GM23338 (cell line): Measurements from ENCODE around the gene BTLA. TPM values are rescaled to one million over a fixed set of nuclear protein-coding genes. Genes with fewer than 3 reads are reported as not detected.

Experiments
- ATAC-seq: fragments of 200-7000 bp; cut with Tn5 transposase; 3 replicates; pipeline ENCODE4 v1.9.1; 2020
- DNase-seq: peaks from one replicate; pipeline ENCODE4 v3.0.0-alpha.2; 2015; ENCODE audit warnings: low spot score
- H2AFZ ChIP-seq: fragments of 200-600 bp; sonication (generic); 2 replicates; pipeline ENCODE4 v1.8.0; 2016; ENCODE audit warnings: antibody characterized with exemption, mild to moderate bottlenecking, moderate library complexity
- H3F3A ChIP-seq: fragments of 200-600 bp; sonication (generic); replicated peaks from 2 replicates; pipeline ENCODE4 v1.8.0; 2017; ENCODE audit warnings: antibody characterized with exemption, mixed run types, low read depth
- H3K27ac ChIP-seq: fragments of 200-600 bp; sonication (generic); 2 replicates; pipeline ENCODE4 v1.6.1; 2016; ENCODE audit warnings: low read depth
- H3K27me3 ChIP-seq: fragments of 200-600 bp; sonication (generic); 2 replicates; pipeline ENCODE4 v1.8.0; 2016; ENCODE audit warnings: mild to moderate bottlenecking, mixed run types, moderate library complexity; ENCODE audit not compliant: insufficient read depth
- H3K36me3 ChIP-seq: fragments of 200-600 bp; sonication (generic); 2 replicates; pipeline ENCODE4 v1.8.0; 2016; ENCODE audit warnings: mild to moderate bottlenecking; ENCODE audit not compliant: insufficient read depth
- H3K4me1 ChIP-seq: fragments of 200-600 bp; sonication (generic); 2 replicates; pipeline ENCODE4 v1.8.0; 2016; ENCODE audit warnings: mild to moderate bottlenecking, moderate library complexity; ENCODE audit not compliant: insufficient read depth
- H3K4me2 ChIP-seq: fragments of 200-600 bp; sonication (generic); 2 replicates; pipeline ENCODE4 v1.7.1; 2017; ENCODE audit warnings: mixed run types
- H3K4me3 ChIP-seq: fragments of 200-600 bp; sonication (generic); 2 replicates; pipeline ENCODE4 v1.6.1; 2016; ENCODE audit warnings: mixed run types
- H3K79me2 ChIP-seq: fragments of 200-600 bp; sonication (generic); replicated peaks from 2 replicates; pipeline ENCODE4 v1.8.0; 2017; ENCODE audit warnings: mild to moderate bottlenecking; ENCODE audit not compliant: insufficient read depth
- H3K9me2 ChIP-seq: fragments of 200-600 bp; sonication (generic); 2 replicates; pipeline ENCODE4 v1.8.0; 2017; ENCODE audit not compliant: insufficient read depth
- H4K20me1 ChIP-seq: fragments of 200-600 bp; sonication (generic); replicated peaks from 2 replicates; pipeline ENCODE4 v1.8.0; 2017; ENCODE audit warnings: mild to moderate bottlenecking; ENCODE audit not compliant: insufficient read depth
- H3K27ac Mint-ChIP-seq: 2 replicates; pipeline ENCODE4 v1.8.0; 2020; ENCODE audit warnings: inconsistent platforms, mild to moderate bottlenecking, moderate library complexity, mixed read lengths
- H3K27me3 Mint-ChIP-seq: 3 replicates; pipeline ENCODE4 v1.8.0; 2022; ENCODE audit warnings: low read depth, mild to moderate bottlenecking, moderate library complexity, mixed read lengths, inconsistent platforms; ENCODE audit not compliant: insufficient read depth, poor library complexity
- H3K36me3 Mint-ChIP-seq: 3 replicates; pipeline ENCODE4 v1.8.0; 2021; ENCODE audit warnings: low read depth, mild to moderate bottlenecking, inconsistent platforms, moderate library complexity, mixed read lengths
- H3K4me1 Mint-ChIP-seq: 3 replicates; pipeline ENCODE4 v1.8.0; 2020; ENCODE audit warnings: mild to moderate bottlenecking, inconsistent platforms, mixed read lengths
- H3K4me3 Mint-ChIP-seq: 3 replicates; pipeline ENCODE4 v1.8.0; 2021; ENCODE audit warnings: moderate library complexity, mild to moderate bottlenecking, inconsistent platforms, mixed read lengths
- H3K9me3 Mint-ChIP-seq: 3 replicates; pipeline ENCODE4 v1.8.0; 2020; ENCODE audit warnings: moderate library complexity, mild to moderate bottlenecking, inconsistent platforms, mixed read lengths
- CREB1 ChIP-seq: fragments of 250-450 bp; sonication (Bioruptor Pico); IDR thresholded peaks from 2 replicates; pipeline ENCODE4 v1.5.0; 2020; ENCODE audit warnings: low read depth, mild to moderate bottlenecking, moderate library complexity
- EZH2 ChIP-seq: fragments of 200-600 bp; sonication (generic); IDR thresholded peaks from one replicate; pipeline ENCODE4 v1.8.0; 2017; ENCODE audit warnings: antibody characterized with exemption, mild to moderate bottlenecking, low read depth; ENCODE audit not compliant: unreplicated experiment
- EZH2phosphoT487 ChIP-seq: fragments of 200-600 bp; sonication (generic); IDR thresholded peaks from one replicate; pipeline ENCODE4 v1.8.1; 2018; ENCODE audit warnings: antibody characterized with exemption; ENCODE audit not compliant: unreplicated experiment
- JUNB ChIP-seq: IDR thresholded peaks from one replicate; pipeline ENCODE4 v1.6.1; 2016; ENCODE audit warnings: antibody characterized with exemption; ENCODE audit not compliant: unreplicated experiment
- NANOG ChIP-seq: IDR thresholded peaks from 2 replicates; pipeline ENCODE4 v1.6.1; 2016; ENCODE audit warnings: antibody characterized with exemption, borderline replicate concordance
- POLR2AphosphoS5 ChIP-seq: IDR thresholded peaks from 2 replicates; pipeline ENCODE4 v1.6.1; 2016; ENCODE audit warnings: antibody characterized with exemption, low read depth
- STAT1 ChIP-seq: IDR thresholded peaks from one replicate; pipeline ENCODE4 v1.6.1; 2016; ENCODE audit warnings: antibody characterized with exemption; ENCODE audit not compliant: unreplicated experiment
- ZNF114 ChIP-seq: fragments of 250-450 bp; sonication (Bioruptor Pico); IDR thresholded peaks from 2 replicates; pipeline ENCODE4 v1.5.0; 2020; ENCODE audit warnings: mild to moderate bottlenecking, moderate library complexity
- ZNF331 ChIP-seq: fragments of 250-450 bp; sonication (Bioruptor Pico); IDR thresholded peaks from 2 replicates; pipeline ENCODE4 v1.5.0; 2020; ENCODE audit warnings: low read depth, mild to moderate bottlenecking, moderate library complexity
- polyA plus RNA-seq: library from polyadenylated mRNA; unstranded; fragments of >200 nt; fragmentation: Nextera tagmentation; extraction: Ambion mirVana; gene quantifications from 2 replicates; pipeline ENCODE4 v1.2.1, GENCODE V29; 2016
- total RNA-seq: library from RNA; depleted of rRNA; stranded (reverse); fragments of >200 nt; shearing (Covaris generic); gene quantifications from 2 replicates; pipeline ENCODE4 v1.2.3, GENCODE V29; 2014
- TF ChIP-seq, protein P1 (sequence below): IDR thresholded peaks from 2 replicates; pipeline ENCODE4 v1.6.1; 2016; ENCODE audit warnings: antibody characterized with exemption
- TF ChIP-seq, protein P2 (sequence below), 2 experiments: fragments of 200-600 bp in 1 of 2; sonication (generic) in 1 of 2; conservative IDR thresholded peaks; 2 replicates each; pipeline versions ENCODE4 v1.5.1 to v1.6.1; 2016 to 2017; ENCODE audit warnings: antibody characterized with exemption in 2 of 2, low read depth in 2 of 2, mild to moderate bottlenecking in 2 of 2, moderate library complexity in 1 of 2
- TF ChIP-seq, protein P3 (sequence below): fragments of 250-450 bp; sonication (Bioruptor Pico); IDR thresholded peaks from 2 replicates; pipeline ENCODE4 v1.5.0; 2020; ENCODE audit warnings: mild to moderate bottlenecking, moderate library complexity
- TF ChIP-seq, protein P4 (sequence below): IDR thresholded peaks from one replicate; pipeline ENCODE4 v1.6.1; 2018; ENCODE audit warnings: antibody characterized with exemption; ENCODE audit not compliant: unreplicated experiment

BTLA gene
- total and polyA plus RNA-seq, 2 experiments from 2014 or later: 0.44 TPM; not detected in 1

DNA sequence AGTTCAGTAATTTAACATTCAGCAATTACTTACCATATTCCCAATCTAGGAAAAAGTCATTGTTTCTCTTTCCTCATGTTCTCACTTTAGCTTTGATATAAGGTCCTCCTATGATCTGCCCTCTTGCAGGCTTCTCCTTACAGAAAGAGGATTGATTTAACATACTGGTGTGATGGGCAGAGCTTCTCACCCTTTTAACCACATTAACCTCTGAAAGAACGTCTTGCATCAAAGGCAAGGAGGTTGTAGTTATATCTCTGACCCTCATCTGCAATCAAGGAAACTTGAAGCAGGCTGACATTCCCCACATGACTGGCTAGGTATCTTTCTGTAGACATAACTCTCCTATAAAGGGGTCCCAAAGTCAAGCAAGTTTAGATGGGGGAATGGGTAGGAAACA is 39.5 kb downstream of the BTLA start:
- ATAC-seq: no peak
- Mint-ChIP-seq H3K4me1 (no peaks in the 10 kb centered on the region), H3K27ac (no peak overlapping the region), H3K4me3 (no peak overlapping the region), H3K9me3 (no peaks in the 10 kb centered on the region), H3K36me3 (no peaks in the 10 kb centered on the region), H3K27me3 (peaks cover 2% of the 10 kb centered on the region)
- DNase-seq: no peak
- no peaks in the 10 kb centered on the region for H3K9me2 ChIP-seq
- H3K79me2 ChIP-seq: no peaks in the 10 kb centered on the region
- no peaks in the 10 kb centered on the region for H3F3A ChIP-seq
- H3K4me3 ChIP-seq: no peak overlapping the region
- H3K27ac ChIP-seq: no peak overlapping the region
- peak overlapping the region; percentile 19; the same call in 1 of the 2 replicates for H2AFZ ChIP-seq
- H3K4me1 ChIP-seq: no peaks in the 10 kb centered on the region
- TF ChIP-seq CREB1 (CRISPR knock-in tag) (no peak), ZNF114 (CRISPR knock-in tag) (no peak), POLR2AphosphoS5 (no peak), NANOG (no peak), JUNB (no peak), STAT1 (no peak), EZH2 (no peak), ZNF331 (CRISPR knock-in tag) (no peak), EZH2phosphoT487 (no peak)
- TF ChIP-seq, protein P1, sequence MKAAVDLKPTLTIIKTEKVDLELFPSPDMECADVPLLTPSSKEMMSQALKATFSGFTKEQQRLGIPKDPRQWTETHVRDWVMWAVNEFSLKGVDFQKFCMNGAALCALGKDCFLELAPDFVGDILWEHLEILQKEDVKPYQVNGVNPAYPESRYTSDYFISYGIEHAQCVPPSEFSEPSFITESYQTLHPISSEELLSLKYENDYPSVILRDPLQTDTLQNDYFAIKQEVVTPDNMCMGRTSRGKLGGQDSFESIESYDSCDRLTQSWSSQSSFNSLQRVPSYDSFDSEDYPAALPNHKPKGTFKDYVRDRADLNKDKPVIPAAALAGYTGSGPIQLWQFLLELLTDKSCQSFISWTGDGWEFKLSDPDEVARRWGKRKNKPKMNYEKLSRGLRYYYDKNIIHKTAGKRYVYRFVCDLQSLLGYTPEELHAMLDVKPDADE: no peak
- TF ChIP-seq, protein P2, sequence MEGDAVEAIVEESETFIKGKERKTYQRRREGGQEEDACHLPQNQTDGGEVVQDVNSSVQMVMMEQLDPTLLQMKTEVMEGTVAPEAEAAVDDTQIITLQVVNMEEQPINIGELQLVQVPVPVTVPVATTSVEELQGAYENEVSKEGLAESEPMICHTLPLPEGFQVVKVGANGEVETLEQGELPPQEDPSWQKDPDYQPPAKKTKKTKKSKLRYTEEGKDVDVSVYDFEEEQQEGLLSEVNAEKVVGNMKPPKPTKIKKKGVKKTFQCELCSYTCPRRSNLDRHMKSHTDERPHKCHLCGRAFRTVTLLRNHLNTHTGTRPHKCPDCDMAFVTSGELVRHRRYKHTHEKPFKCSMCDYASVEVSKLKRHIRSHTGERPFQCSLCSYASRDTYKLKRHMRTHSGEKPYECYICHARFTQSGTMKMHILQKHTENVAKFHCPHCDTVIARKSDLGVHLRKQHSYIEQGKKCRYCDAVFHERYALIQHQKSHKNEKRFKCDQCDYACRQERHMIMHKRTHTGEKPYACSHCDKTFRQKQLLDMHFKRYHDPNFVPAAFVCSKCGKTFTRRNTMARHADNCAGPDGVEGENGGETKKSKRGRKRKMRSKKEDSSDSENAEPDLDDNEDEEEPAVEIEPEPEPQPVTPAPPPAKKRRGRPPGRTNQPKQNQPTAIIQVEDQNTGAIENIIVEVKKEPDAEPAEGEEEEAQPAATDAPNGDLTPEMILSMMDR (conservative IDR thresholded peaks at IDR 0.05; ENCODE audit: low read depth in 2 of 2): no peak
- TF ChIP-seq, protein P3, sequence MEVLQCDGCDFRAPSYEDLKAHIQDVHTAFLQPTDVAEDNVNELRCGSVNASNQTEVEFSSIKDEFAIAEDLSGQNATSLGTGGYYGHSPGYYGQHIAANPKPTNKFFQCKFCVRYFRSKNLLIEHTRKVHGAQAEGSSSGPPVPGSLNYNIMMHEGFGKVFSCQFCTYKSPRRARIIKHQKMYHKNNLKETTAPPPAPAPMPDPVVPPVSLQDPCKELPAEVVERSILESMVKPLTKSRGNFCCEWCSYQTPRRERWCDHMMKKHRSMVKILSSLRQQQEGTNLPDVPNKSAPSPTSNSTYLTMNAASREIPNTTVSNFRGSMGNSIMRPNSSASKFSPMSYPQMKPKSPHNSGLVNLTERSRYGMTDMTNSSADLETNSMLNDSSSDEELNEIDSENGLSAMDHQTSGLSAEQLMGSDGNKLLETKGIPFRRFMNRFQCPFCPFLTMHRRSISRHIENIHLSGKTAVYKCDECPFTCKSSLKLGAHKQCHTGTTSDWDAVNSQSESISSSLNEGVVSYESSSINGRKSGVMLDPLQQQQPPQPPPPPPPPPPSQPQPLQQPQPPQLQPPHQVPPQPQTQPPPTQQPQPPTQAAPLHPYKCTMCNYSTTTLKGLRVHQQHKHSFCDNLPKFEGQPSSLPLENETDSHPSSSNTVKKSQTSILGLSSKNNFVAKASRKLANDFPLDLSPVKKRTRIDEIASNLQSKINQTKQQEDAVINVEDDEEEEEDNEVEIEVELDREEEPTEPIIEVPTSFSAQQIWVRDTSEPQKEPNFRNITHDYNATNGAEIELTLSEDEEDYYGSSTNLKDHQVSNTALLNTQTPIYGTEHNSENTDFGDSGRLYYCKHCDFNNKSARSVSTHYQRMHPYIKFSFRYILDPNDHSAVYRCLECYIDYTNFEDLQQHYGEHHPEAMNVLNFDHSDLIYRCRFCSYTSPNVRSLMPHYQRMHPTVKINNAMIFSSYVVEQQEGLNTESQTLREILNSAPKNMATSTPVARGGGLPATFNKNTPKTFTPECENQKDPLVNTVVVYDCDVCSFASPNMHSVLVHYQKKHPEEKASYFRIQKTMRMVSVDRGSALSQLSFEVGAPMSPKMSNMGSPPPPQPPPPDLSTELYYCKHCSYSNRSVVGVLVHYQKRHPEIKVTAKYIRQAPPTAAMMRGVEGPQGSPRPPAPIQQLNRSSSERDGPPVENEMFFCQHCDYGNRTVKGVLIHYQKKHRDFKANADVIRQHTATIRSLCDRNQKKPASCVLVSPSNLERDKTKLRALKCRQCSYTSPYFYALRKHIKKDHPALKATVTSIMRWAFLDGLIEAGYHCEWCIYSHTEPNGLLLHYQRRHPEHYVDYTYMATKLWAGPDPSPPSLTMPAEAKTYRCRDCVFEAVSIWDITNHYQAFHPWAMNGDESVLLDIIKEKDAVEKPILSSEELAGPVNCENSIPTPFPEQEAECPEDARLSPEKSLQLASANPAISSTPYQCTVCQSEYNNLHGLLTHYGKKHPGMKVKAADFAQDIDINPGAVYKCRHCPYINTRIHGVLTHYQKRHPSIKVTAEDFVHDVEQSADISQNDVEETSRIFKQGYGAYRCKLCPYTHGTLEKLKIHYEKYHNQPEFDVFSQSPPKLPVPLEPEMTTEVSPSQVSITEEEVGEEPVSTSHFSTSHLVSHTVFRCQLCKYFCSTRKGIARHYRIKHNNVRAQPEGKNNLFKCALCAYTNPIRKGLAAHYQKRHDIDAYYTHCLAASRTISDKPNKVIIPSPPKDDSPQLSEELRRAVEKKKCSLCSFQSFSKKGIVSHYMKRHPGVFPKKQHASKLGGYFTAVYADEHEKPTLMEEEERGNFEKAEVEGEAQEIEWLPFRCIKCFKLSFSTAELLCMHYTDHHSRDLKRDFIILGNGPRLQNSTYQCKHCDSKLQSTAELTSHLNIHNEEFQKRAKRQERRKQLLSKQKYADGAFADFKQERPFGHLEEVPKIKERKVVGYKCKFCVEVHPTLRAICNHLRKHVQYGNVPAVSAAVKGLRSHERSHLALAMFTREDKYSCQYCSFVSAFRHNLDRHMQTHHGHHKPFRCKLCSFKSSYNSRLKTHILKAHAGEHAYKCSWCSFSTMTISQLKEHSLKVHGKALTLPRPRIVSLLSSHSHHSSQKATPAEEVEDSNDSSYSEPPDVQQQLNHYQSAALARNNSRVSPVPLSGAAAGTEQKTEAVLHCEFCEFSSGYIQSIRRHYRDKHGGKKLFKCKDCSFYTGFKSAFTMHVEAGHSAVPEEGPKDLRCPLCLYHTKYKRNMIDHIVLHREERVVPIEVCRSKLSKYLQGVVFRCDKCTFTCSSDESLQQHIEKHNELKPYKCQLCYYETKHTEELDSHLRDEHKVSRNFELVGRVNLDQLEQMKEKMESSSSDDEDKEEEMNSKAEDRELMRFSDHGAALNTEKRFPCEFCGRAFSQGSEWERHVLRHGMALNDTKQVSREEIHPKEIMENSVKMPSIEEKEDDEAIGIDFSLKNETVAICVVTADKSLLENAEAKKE (CRISPR knock-in tag): no peak
- TF ChIP-seq, protein P4, sequence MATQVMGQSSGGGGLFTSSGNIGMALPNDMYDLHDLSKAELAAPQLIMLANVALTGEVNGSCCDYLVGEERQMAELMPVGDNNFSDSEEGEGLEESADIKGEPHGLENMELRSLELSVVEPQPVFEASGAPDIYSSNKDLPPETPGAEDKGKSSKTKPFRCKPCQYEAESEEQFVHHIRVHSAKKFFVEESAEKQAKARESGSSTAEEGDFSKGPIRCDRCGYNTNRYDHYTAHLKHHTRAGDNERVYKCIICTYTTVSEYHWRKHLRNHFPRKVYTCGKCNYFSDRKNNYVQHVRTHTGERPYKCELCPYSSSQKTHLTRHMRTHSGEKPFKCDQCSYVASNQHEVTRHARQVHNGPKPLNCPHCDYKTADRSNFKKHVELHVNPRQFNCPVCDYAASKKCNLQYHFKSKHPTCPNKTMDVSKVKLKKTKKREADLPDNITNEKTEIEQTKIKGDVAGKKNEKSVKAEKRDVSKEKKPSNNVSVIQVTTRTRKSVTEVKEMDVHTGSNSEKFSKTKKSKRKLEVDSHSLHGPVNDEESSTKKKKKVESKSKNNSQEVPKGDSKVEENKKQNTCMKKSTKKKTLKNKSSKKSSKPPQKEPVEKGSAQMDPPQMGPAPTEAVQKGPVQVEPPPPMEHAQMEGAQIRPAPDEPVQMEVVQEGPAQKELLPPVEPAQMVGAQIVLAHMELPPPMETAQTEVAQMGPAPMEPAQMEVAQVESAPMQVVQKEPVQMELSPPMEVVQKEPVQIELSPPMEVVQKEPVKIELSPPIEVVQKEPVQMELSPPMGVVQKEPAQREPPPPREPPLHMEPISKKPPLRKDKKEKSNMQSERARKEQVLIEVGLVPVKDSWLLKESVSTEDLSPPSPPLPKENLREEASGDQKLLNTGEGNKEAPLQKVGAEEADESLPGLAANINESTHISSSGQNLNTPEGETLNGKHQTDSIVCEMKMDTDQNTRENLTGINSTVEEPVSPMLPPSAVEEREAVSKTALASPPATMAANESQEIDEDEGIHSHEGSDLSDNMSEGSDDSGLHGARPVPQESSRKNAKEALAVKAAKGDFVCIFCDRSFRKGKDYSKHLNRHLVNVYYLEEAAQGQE: no peak
- H4K20me1 ChIP-seq: no peaks in the 10 kb centered on the region
- no peaks in the 10 kb centered on the region for H3K27me3 ChIP-seq
- H3K4me2 ChIP-seq: no peak overlapping the region
- H3K36me3 ChIP-seq: no peaks in the 10 kb centered on the region
